Chondrocyte (in vitro differentiated cells): ENCODE data around the gene GRAMD1B. TPM values are rescaled to one million over a fixed set of nuclear protein-coding genes. Genes with fewer than 3 reads are reported as not detected.

Experiments used
- DNase-seq: peaks from one replicate; pipeline ENCODE4 v3.0.0; 2021; ENCODE audit warnings: mixed read lengths, low spot score
- H3K27ac Mint-ChIP-seq: one replicate; pipeline ENCODE4 v1.8.0; 2021; ENCODE audit warnings: mild to moderate bottlenecking, moderate library complexity, mixed read lengths; ENCODE audit not compliant: unreplicated experiment
- H3K27me3 Mint-ChIP-seq: 2 replicates; pipeline ENCODE4 v1.8.0; 2021; ENCODE audit warnings: low read depth, mixed read lengths
- H3K36me3 Mint-ChIP-seq: 2 replicates; pipeline ENCODE4 v1.8.0; 2021; ENCODE audit warnings: low read depth, mixed read lengths
- H3K4me1 Mint-ChIP-seq: 2 replicates; pipeline ENCODE4 v1.8.0; 2021; ENCODE audit warnings: low read depth, mild to moderate bottlenecking, mixed read lengths
- H3K4me3 Mint-ChIP-seq: one replicate; pipeline ENCODE4 v1.8.0; 2021; ENCODE audit warnings: mild to moderate bottlenecking, moderate library complexity, mixed read lengths; ENCODE audit not compliant: unreplicated experiment
- H3K9me3 Mint-ChIP-seq: 2 replicates; pipeline ENCODE4 v1.8.0; 2021; ENCODE audit warnings: low read depth, mixed read lengths
- total RNA-seq: library from RNA; stranded (reverse); gene quantifications from 3 replicates; pipeline ENCODE4 v1.2.1, GENCODE V29; 2021
- TF ChIP-seq, protein P1 (sequence below): fragments of 200-600 bp; sonication (generic); IDR thresholded peaks from 2 replicates; pipeline ENCODE4 v1.5.0; 2021; ENCODE audit warnings: antibody characterized with exemption, mild to moderate bottlenecking, moderate library complexity

Gene GRAMD1B
- total RNA-seq, 1 donor from 2014 or later, result 0.99 TPM

DNA sequence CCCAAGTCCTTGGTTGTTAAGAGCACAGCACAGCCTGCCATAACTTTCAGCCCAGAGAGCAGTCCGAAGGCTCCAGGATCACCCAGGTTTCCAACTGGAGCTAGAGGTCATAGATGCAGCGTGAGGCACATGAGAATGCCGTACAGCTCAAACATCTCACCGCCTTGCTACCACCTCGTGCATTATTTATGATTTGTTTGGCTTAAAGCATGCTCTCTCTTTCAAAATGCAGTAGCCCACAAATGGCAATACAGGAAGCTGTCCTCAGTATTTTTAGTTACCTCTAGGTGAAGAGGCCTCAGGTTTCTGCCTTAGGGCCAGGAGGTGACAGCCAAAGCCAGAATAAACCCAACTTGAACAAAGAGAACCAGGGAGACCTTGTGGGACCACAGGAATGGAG is 210.0 kb downstream of the GRAMD1B start:
- TF ChIP-seq, protein P1, sequence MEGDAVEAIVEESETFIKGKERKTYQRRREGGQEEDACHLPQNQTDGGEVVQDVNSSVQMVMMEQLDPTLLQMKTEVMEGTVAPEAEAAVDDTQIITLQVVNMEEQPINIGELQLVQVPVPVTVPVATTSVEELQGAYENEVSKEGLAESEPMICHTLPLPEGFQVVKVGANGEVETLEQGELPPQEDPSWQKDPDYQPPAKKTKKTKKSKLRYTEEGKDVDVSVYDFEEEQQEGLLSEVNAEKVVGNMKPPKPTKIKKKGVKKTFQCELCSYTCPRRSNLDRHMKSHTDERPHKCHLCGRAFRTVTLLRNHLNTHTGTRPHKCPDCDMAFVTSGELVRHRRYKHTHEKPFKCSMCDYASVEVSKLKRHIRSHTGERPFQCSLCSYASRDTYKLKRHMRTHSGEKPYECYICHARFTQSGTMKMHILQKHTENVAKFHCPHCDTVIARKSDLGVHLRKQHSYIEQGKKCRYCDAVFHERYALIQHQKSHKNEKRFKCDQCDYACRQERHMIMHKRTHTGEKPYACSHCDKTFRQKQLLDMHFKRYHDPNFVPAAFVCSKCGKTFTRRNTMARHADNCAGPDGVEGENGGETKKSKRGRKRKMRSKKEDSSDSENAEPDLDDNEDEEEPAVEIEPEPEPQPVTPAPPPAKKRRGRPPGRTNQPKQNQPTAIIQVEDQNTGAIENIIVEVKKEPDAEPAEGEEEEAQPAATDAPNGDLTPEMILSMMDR, result no peak
- H3K27me3 Mint-ChIP-seq, result peaks cover 47% of the 10 kb centered on the region
- no peaks in the 10 kb centered on the region for H3K36me3 Mint-ChIP-seq
- no peaks in the 10 kb centered on the region for H3K4me1 Mint-ChIP-seq
- no peak overlapping the region for H3K27ac Mint-ChIP-seq
- H3K4me3 Mint-ChIP-seq, result no peak overlapping the region
- no peaks in the 10 kb centered on the region for H3K9me3 Mint-ChIP-seq
- DNase-seq, result no peak

DNA sequence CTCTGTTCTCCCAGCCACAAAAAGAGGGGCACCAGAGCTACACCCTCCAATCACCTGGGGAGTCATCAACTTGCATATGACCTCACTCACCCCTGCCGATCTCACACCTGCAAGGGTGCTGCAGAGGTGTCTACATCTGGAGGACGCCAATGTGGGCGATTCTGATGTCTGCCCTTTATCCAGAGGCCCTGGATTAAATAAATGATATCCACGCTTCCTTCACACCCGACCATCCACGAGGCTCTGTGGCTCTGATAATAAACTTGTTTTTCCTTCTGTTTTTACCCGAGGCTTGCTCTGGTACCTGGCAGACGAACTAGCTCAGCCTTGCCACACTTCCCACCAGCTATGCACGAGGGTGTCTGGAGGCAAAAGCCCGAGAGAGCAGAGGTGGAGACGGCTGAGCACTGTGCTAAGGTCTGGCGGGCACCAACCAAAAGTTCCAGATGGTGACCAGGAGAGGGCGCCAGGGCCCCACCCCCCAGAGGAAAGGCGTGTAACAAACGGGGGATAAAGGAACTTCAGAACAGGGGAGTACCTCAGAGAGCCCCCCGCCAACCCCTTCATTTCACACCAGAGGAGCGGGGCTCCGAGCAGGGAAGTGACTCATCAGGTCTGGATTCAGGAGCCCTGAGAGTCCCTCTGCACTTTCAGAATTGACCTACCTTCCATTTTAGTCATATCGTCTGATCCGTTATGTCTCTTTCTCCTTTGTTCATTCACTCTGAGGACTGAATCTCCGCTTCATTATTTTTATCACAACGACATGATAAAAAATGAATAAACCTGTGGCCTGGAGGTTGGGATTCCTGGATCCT is 210.8 kb downstream of the GRAMD1B start:
- H3K36me3 Mint-ChIP-seq, result no peaks in the 10 kb centered on the region
- no peak for DNase-seq
- no peak overlapping the region for H3K4me3 Mint-ChIP-seq
- H3K27me3 Mint-ChIP-seq, result peaks cover 46% of the 10 kb centered on the region
- H3K9me3 Mint-ChIP-seq, result no peaks in the 10 kb centered on the region
- no peak overlapping the region for H3K27ac Mint-ChIP-seq
- no peaks in the 10 kb centered on the region for H3K4me1 Mint-ChIP-seq
- TF ChIP-seq, protein P1, result peak; percentile 84

DNA sequence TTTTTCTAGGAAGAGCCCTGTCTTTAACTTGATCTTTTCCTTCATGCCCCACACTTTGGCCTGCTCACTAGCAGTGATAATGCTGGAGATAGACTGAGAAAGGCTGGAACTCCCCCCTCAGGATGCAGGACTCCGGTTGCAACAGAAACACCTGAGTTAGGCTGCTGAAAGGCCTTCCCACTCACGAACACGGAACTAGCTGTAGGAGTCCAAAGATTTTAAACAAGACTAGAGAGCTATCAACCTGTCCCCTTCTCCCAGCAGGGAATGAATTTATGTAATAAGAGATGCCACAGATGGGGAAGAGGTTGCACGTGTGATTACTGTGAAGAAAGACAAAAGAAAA is 211.4 kb downstream of the GRAMD1B start:
- Mint-ChIP-seq H3K9me3 (no peaks in the 10 kb centered on the region), H3K36me3 (no peaks in the 10 kb centered on the region), H3K4me1 (no peaks in the 10 kb centered on the region), H3K4me3 (no peak overlapping the region), H3K27ac (no peak overlapping the region), H3K27me3 (peaks cover 48% of the 10 kb centered on the region)
- TF ChIP-seq, protein P1, result no peak
- no peak for DNase-seq

DNA sequence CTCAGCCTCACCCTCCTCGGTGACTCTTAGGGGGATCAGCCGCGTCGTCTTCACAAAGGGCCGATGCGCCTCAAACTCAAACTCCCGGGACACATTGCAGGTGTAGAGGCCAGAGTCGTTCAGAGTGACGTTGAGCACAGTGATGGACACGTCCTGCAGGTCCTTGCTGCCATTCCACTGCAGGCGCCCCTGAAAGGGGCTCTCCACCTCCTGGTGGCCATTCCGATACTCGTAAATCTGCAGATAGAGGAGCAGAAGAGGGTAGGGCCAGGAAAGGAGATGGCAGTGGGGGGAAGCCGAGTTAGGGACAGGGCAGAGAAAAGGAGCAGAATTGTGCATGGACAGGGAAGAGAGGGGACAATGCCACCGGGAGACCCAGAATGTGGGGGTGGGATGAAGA is 212.4 kb downstream of the GRAMD1B start:
- no peaks in the 10 kb centered on the region for H3K36me3 Mint-ChIP-seq
- TF ChIP-seq, protein P1, result no peak
- H3K4me3 Mint-ChIP-seq, result no peak overlapping the region
- H3K9me3 Mint-ChIP-seq, result no peaks in the 10 kb centered on the region
- H3K27ac Mint-ChIP-seq, result no peak overlapping the region
- no peak for DNase-seq
- no peaks in the 10 kb centered on the region for H3K4me1 Mint-ChIP-seq
- H3K27me3 Mint-ChIP-seq, result peaks cover 45% of the 10 kb centered on the region

DNA sequence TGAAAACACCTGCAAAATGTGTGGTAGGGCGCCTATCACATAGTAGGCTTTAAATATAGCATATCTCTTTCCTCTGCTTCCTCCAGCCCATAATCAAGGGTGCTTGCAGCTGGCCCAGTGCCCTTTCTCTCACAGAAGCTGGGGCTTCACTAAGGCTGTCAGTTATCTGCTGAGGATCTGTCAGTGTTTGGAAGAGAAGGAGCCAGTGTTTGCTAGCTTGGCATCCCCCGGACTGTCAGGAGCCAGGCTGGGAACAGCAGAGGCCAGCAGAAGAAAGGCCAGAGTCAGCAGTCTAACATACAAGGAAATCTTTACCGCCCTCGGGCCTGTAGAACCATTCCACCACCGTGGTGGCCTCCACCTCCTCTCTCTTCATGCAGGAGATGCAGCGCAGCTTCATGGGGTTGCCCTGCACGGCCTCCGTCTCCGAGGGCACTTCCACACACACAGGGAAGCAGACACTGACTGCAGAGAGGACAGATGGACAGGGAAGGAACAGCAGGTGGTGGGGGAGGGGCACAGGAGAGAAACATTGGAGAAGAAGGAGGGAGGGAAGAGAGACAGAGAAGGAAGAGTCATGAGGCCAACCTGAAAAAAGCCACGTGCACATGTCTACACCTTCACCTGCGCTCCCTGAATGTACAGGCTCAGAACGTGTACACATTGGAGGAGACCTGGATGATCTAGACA is 215.4 kb downstream of the GRAMD1B start:
- Mint-ChIP-seq H3K4me1 (no peaks in the 10 kb centered on the region), H3K27ac (no peak overlapping the region), H3K27me3 (peaks cover 31% of the 10 kb centered on the region), H3K9me3 (no peaks in the 10 kb centered on the region), H3K36me3 (no peaks in the 10 kb centered on the region), H3K4me3 (no peak overlapping the region)
- TF ChIP-seq, protein P1, result no peak
- no peak for DNase-seq
